Endometrial microvascular endothelial cells (primary cell): ENCODE data around the gene SMC4. TPM values are rescaled to one million over a fixed set of nuclear protein-coding genes. Genes with fewer than 3 reads are reported as not detected.
"Not testable (repeated sequence)": the region's sequence is repeated elsewhere in the genome, so short reads cannot be mapped to it uniquely, and the experiment has no call there.

Source experiments
- in situ Hi-C: cut with HindIII; loops from 2 replicates; pipeline ENCODE4 v1.10.0; 2017; ENCODE audit warnings: low sequenced_read_pairs, low pct_unique_long_range_greater_than_20kb; ENCODE audit errors: inconsistent ontology term
- total RNA-seq: library from RNA; depleted of rRNA; stranded (reverse); fragments of >200 nt; gene quantifications from one replicate; pipeline ENCODE4 v1.2.3, GENCODE V29; 2015; ENCODE audit errors: inconsistent ontology term

The SMC4 gene
- total RNA-seq, 1 donor from 2014 or later: 92.3 TPM

GRCh38 chr3:160435095-160435494, 35.6 kb downstream of the SMC4 start:
- in situ Hi-C loops: no loop called here

GRCh38 chr3:160435747-160436146, 36.3 kb downstream of the SMC4 start:
- in situ Hi-C loops: no loop called here

GRCh38 chr3:160437083-160437455, 37.6 kb downstream of the SMC4 start:
- in situ Hi-C loops: no loop called here

- in situ Hi-C loops: no loop called here
Measured at GRCh38 chr3:160440687-160441086, 41.2 kb downstream of the SMC4 start.

GRCh38 chr3:160444411-160444810, 45.0 kb downstream of the SMC4 start:
- in situ Hi-C loops: no loop called here

- in situ Hi-C loops: no loop called here
Measured at GRCh38 chr3:160445854-160446253, 46.4 kb downstream of the SMC4 start.

GRCh38 chr3:160446522-160447056, 47.1 kb downstream of the SMC4 start:
- in situ Hi-C loops: no loop called here

GRCh38 chr3:160447544-160447943, 48.1 kb downstream of the SMC4 start:
- in situ Hi-C loops: no loop called here

GRCh38 chr3:160448845-160449635, 49.6 kb downstream of the SMC4 start:
- in situ Hi-C loops: no loop called here

GRCh38 chr3:160449636-160450598, 50.5 kb downstream of the SMC4 start, which contains the start of gene TRIM59:
TRIM59 (minus strand) TSS chr3:160449786; CDS start chr3:160439183, 10,603 bp downstream.
- in situ Hi-C loops: no loop called here

- in situ Hi-C loops: no loop called here
Measured at GRCh38 chr3:160450846-160451245, 51.4 kb downstream of the SMC4 start.

- in situ Hi-C loops: no loop called here
Measured at GRCh38 chr3:160451602-160452001, 52.2 kb downstream of the SMC4 start.

GRCh38 chr3:160452251-160452650, 52.8 kb downstream of the SMC4 start:
- in situ Hi-C loops: not testable (repeated sequence)

- in situ Hi-C loops: no loop called here
Measured at GRCh38 chr3:160454995-160455394, 55.5 kb downstream of the SMC4 start.

- in situ Hi-C loops: no loop called here
Measured at GRCh38 chr3:160455846-160456245, 56.4 kb downstream of the SMC4 start.

GRCh38 chr3:160458151-160458550, 58.7 kb downstream of the SMC4 start:
- in situ Hi-C loops: no loop called here

- in situ Hi-C loops: no loop called here
Measured at GRCh38 chr3:160459450-160459970, 60.1 kb downstream of the SMC4 start.

- in situ Hi-C loops: no loop called here
Measured at GRCh38 chr3:160460033-160460432, 60.6 kb downstream of the SMC4 start.

- in situ Hi-C loops: no loop called here
Measured at GRCh38 chr3:160464321-160464720, 64.9 kb downstream of the SMC4 start.
